Fibroblast of mammary gland (primary cell): ENCODE data around the gene SIRPA.

Source experiments
- DNase-seq: peaks from one replicate; pipeline ENCODE4 v3.0.0-alpha.2; 2010; ENCODE audit warnings: low read depth
- H3K4me3 ChIP-seq: 2 replicates; pipeline ENCODE4 v1.5.1; 2011; ENCODE audit warnings: low read depth, mild to moderate bottlenecking, low read length, moderate library complexity; ENCODE audit not compliant: control insufficient read depth
- CTCF ChIP-seq: conservative IDR thresholded peaks from 2 replicates; pipeline ENCODE4 v1.5.1; 2011; ENCODE audit warnings: low read depth, low read length, inconsistent platforms; ENCODE audit not compliant: control insufficient read depth, insufficient read depth

The SIRPA gene

GRCh38 chr20:1932971-1933370, 37.8 kb downstream of the SIRPA start:
- no peak overlapping the region for H3K4me3 ChIP-seq
- DNase-seq: no peak
- no peak for TF ChIP-seq CTCF

DNA sequence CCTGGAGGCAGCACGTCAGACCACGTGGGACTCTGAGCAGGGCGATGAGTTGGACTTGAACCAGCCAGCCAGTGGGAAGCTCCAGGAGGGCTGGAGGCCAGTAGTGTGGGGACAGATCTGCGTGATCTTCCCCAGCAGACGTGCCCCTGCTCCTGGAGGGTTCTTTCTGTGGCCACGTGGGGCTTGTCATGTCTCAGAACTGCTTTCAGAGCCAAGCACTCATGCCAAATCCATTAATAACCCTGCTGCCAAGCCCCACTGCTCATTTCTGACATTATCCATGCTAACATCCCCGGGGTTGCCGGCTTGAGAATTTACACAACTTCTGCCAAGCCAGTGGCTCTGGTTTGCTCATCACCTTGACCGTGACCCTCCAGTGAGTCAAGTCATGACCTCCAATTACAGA, 38.3 kb downstream of the SIRPA start:
- no peak for TF ChIP-seq CTCF
- DNase-seq: peak; percentile 88
- H3K4me3 ChIP-seq: no peak overlapping the region

DNA sequence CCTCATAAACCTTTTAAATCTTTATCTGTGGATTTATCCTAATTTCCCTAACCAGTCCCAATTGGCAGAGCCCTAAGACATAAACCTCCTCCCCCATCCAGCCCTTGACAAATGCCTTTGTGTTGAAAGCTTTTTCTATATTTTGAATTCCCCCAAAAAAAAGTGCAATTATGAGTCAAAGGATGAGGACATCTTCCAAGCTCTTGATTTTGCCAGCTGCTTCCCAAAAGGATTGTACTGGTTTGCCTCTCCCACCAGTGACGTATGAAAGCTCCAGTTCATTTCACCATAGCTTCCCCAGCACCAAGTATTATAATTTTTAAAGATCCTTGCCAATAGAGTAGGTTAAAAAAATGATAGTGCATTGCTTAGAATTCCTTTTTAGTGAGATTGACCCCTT, 38.9 kb downstream of the SIRPA start:
- no peak for TF ChIP-seq CTCF
- no peak overlapping the region for H3K4me3 ChIP-seq
- peak; percentile 97 for DNase-seq

DNA sequence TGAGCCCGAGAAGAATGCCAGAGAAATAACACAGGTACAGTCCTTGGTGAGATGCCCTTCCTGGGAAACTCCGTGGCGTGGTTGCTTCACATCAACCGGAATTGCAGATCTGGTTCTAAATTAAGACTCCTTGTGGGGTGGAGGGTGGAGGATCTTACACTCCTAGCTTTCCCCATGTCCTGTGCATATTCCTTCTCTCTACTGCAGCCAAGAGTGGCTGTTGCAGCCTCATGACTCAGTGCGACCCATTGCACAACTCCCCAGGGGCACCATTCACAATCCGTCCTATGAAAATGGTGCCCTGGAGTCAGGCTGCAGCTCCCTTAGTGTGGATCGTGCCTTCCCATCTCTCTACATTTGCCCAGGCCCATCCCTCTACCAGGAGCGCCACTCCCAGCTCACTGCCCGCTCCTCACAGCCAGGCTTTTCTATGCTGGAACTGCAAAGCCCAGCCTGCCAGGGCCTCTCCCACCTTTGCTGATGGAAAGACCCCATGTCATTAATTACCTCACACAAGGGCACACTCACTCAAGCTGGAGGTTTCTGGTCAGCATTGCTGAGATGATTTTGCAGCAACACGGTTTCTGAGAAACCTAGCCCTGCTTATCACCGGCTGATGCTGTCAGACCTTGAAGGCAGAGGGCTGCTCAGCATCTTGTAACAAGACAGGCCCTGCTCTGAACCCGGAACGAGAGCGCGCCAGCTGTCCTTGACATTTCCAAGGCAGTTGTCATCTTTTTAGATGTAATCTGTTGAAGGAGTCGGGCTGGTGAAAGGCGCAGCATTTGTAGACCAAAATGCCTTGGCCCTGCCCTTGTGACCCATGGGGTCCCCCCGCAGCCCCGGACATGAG, 39.7 kb downstream of the SIRPA start:
- peak; percentile 97 for DNase-seq
- H3K4me3 ChIP-seq: no peak overlapping the region
- TF ChIP-seq CTCF: no peak

- H3K4me3 ChIP-seq: no peak overlapping the region
- no peak for DNase-seq
- TF ChIP-seq CTCF: no peak
Observed at GRCh38 chr20:1935696-1936366, 40.6 kb downstream of the SIRPA start.

DNA sequence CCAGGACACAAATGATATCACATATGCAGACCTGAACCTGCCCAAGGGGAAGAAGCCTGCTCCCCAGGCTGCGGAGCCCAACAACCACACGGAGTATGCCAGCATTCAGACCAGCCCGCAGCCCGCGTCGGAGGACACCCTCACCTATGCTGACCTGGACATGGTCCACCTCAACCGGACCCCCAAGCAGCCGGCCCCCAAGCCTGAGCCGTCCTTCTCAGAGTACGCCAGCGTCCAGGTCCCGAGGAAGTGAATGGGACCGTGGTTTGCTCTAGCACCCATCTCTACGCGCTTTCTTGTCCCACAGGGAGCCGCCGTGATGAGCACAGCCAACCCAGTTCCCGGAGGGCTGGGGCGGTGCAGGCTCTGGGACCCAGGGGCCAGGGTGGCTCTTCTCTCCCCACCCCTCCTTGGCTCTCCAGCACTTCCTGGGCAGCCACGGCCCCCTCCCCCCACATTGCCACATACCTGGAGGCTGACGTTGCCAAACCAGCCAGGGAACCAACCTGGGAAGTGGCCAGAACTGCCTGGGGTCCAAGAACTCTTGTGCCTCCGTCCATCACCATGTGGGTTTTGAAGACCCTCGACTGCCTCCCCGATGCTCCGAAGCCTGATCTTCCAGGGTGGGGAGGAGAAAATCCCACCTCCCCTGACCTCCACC, 42.2 kb downstream of the SIRPA start:
- no peak for TF ChIP-seq CTCF
- no peak overlapping the region for H3K4me3 ChIP-seq
- no peak for DNase-seq
